Measurements from ENCODE around the gene ZSWIM2. TPM values are rescaled to one million over a fixed set of nuclear protein-coding genes. Genes with fewer than 3 reads are reported as not detected.

Gene ZSWIM2
- polyA plus RNA-seq, 1 donor from 2014 or later: not detected

DNA sequence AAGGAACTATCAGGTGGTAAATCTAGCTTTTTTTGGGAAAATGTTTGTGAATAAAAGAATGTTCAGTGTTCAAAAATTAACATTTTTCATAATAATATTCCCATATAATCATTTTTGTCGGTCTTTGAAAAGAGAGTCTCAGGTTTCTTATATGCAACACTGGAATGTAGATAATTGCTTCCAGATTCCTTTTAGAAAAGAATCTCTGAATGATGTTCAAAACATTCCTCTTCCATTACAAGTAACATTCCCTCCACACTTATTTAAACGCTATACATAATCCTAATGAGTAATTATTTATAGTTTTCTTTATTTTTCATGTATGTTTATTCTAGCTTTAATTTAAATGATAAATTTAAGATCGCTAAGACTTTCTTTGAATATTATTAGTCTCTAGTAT lies 7.0 kb downstream of the ZSWIM2 start:
- Histone ChIP-seq H3K4me3 (ENCODE audit: low read length) (no peak overlapping the region), H3K27ac (ENCODE audit: low read length) (no peak overlapping the region), H2AFZ (ENCODE audit: low read depth, low read length) (no peak overlapping the region), H3K9me3 (ENCODE audit: low read length) (no peaks in the 10 kb centered on the region), H3K4me2 (ENCODE audit: low read length) (no peak overlapping the region), H4K20me1 (ENCODE audit: insufficient read depth) (no peaks in the 10 kb centered on the region), H3K9me2 (ENCODE audit: insufficient read depth, low read length) (no peaks in the 10 kb centered on the region), H3F3A (ENCODE audit: insufficient read depth, low read length, poor library complexity, severe bottlenecking) (no peaks in the 10 kb centered on the region), H3K27me3 (ENCODE audit: insufficient read depth, low read depth, low read length) (no peaks in the 10 kb centered on the region), H3K9ac (ENCODE audit: low read length) (no peak overlapping the region), H3K79me2 (replicated peaks; ENCODE audit: insufficient read depth, low read length) (no peaks in the 10 kb centered on the region), H3K36me3 (ENCODE audit: insufficient read depth, low read length) (no peaks in the 10 kb centered on the region)
- no peak for TF ChIP-seq EP300 (conservative IDR thresholded peaks at IDR 0.05; ENCODE audit: poor library complexity, severe bottlenecking)
- TF ChIP-seq EZH2 (IDR thresholded peaks at IDR 0.05; ENCODE audit: borderline replicate concordance, insufficient read depth, low read length, poor library complexity, severe bottlenecking): no peak
- TF ChIP-seq SMC3 (conservative IDR thresholded peaks at IDR 0.05; ENCODE audit: poor library complexity): no peak
- TF ChIP-seq, protein P1, sequence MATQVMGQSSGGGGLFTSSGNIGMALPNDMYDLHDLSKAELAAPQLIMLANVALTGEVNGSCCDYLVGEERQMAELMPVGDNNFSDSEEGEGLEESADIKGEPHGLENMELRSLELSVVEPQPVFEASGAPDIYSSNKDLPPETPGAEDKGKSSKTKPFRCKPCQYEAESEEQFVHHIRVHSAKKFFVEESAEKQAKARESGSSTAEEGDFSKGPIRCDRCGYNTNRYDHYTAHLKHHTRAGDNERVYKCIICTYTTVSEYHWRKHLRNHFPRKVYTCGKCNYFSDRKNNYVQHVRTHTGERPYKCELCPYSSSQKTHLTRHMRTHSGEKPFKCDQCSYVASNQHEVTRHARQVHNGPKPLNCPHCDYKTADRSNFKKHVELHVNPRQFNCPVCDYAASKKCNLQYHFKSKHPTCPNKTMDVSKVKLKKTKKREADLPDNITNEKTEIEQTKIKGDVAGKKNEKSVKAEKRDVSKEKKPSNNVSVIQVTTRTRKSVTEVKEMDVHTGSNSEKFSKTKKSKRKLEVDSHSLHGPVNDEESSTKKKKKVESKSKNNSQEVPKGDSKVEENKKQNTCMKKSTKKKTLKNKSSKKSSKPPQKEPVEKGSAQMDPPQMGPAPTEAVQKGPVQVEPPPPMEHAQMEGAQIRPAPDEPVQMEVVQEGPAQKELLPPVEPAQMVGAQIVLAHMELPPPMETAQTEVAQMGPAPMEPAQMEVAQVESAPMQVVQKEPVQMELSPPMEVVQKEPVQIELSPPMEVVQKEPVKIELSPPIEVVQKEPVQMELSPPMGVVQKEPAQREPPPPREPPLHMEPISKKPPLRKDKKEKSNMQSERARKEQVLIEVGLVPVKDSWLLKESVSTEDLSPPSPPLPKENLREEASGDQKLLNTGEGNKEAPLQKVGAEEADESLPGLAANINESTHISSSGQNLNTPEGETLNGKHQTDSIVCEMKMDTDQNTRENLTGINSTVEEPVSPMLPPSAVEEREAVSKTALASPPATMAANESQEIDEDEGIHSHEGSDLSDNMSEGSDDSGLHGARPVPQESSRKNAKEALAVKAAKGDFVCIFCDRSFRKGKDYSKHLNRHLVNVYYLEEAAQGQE (IDR thresholded peaks at IDR 0.05; ENCODE audit: borderline replicate concordance): no peak
- no peak for TF ChIP-seq POLR2AphosphoS5 (IDR thresholded peaks at IDR 0.05)
- TF ChIP-seq RAD21 (conservative IDR thresholded peaks at IDR 0.05): no peak
- TF ChIP-seq CTCF (IDR thresholded peaks at IDR 0.05; ENCODE audit: poor library complexity, severe bottlenecking): no peak
- no peak for TF ChIP-seq MXI1 (conservative IDR thresholded peaks at IDR 0.05; ENCODE audit: poor library complexity, severe bottlenecking)
- no peak for TF ChIP-seq TAF1 (IDR thresholded peaks at IDR 0.05; ENCODE audit: low read depth)

GRCh38 chr2:186835628-186836027 lies 13.3 kb downstream of the ZSWIM2 start:
- no peaks in the 10 kb centered on the region for H3K79me2 ChIP-seq (replicated peaks; ENCODE audit: insufficient read depth, low read length)
- H2AFZ ChIP-seq (ENCODE audit: low read depth, low read length): no peak overlapping the region
- H3K9me2 ChIP-seq (ENCODE audit: insufficient read depth, low read length): no peaks in the 10 kb centered on the region
- no peak overlapping the region for H3K4me2 ChIP-seq (ENCODE audit: low read length)
- H4K20me1 ChIP-seq (ENCODE audit: insufficient read depth): no peaks in the 10 kb centered on the region
- H3K4me3 ChIP-seq (ENCODE audit: low read length): no peak overlapping the region
- no peaks in the 10 kb centered on the region for H3F3A ChIP-seq (ENCODE audit: insufficient read depth, low read length, poor library complexity, severe bottlenecking)
- no peaks in the 10 kb centered on the region for H3K9me3 ChIP-seq (ENCODE audit: low read length)
- H3K27me3 ChIP-seq (ENCODE audit: insufficient read depth, low read depth, low read length): no peaks in the 10 kb centered on the region
- H3K36me3 ChIP-seq (ENCODE audit: insufficient read depth, low read length): no peaks in the 10 kb centered on the region
- no peak overlapping the region for H3K27ac ChIP-seq (ENCODE audit: low read length)
- TF ChIP-seq CTCF (IDR thresholded peaks at IDR 0.05; ENCODE audit: poor library complexity, severe bottlenecking): no peak
- TF ChIP-seq, protein P1 (IDR thresholded peaks at IDR 0.05; ENCODE audit: borderline replicate concordance): no peak
- no peak for TF ChIP-seq RAD21 (conservative IDR thresholded peaks at IDR 0.05)
- no peak for TF ChIP-seq EZH2 (IDR thresholded peaks at IDR 0.05; ENCODE audit: borderline replicate concordance, insufficient read depth, low read length, poor library complexity, severe bottlenecking)
- no peak for TF ChIP-seq SMC3 (conservative IDR thresholded peaks at IDR 0.05; ENCODE audit: poor library complexity)
- no peak for TF ChIP-seq POLR2AphosphoS5 (IDR thresholded peaks at IDR 0.05)
- no peak for TF ChIP-seq MXI1 (conservative IDR thresholded peaks at IDR 0.05; ENCODE audit: poor library complexity, severe bottlenecking)
- no peak for TF ChIP-seq EP300 (conservative IDR thresholded peaks at IDR 0.05; ENCODE audit: poor library complexity, severe bottlenecking)
- TF ChIP-seq TAF1 (IDR thresholded peaks at IDR 0.05; ENCODE audit: low read depth): no peak
- H3K9ac ChIP-seq (ENCODE audit: low read length): no peak overlapping the region
